Gastrocnemius medialis (tissue), 4 donors: ENCODE results near the gene DPYSL3. TPM values are rescaled to one million over a fixed set of nuclear protein-coding genes. Genes with fewer than 3 reads are reported as not detected.
A peak's percentile ranks its signal among the peaks of the same experiment; 100 is the strongest.

Experiments
- ATAC-seq, 2 donors: fragments of 150-250 bp; one replicate each; pipeline ENCODE4 v1.9.1; 2016
- DNase-seq, 2 donors: peaks; one replicate each; pipeline ENCODE4 v3.0.0-alpha.2; 2019
- H3K27ac ChIP-seq, 4 donors: fragments of 200-600 bp; sonication (generic); 1 replicate in 1 of 4; 2 replicates in 3 of 4; pipeline ENCODE4 v1.5.1; 2016 to 2018; ENCODE audit warnings: mild to moderate bottlenecking in 2 of 4, moderate library complexity in 1 of 4
- H3K27me3 ChIP-seq, 3 donors: fragments of 200-600 bp; sonication (generic) in 2 of 3; 1 replicate in 1 of 3; 2 replicates in 2 of 3; pipeline versions ENCODE4 v1.5.1 to v1.6.0; 2016 to 2019; ENCODE audit warnings: mild to moderate bottlenecking in 1 of 3, moderate library complexity in 1 of 3
- H3K36me3 ChIP-seq, 2 donors: fragments of 200-600 bp; sonication (generic) in 1 of 2; one replicate each; pipeline ENCODE4 v1.5.1; 2017 to 2018
- H3K4me1 ChIP-seq, 2 donors: fragments of 200-600 bp; sonication (generic) in 1 of 2; one replicate each; pipeline ENCODE4 v1.5.1; 2016 to 2017; ENCODE audit warnings: mild to moderate bottlenecking in 2 of 2
- H3K4me3 ChIP-seq, 4 donors: fragments of 200-600 bp; sonication (generic) in 3 of 4; 1 replicate in 1 of 4; 2 replicates in 3 of 4; pipeline ENCODE4 v1.5.1; 2016 to 2019; ENCODE audit warnings: mild to moderate bottlenecking in 2 of 4
- H3K9me3 ChIP-seq, 3 donors: fragments of 200-600 bp; sonication (generic) in 2 of 3; 1 replicate in 1 of 3; 2 replicates in 2 of 3; pipeline ENCODE4 v1.5.1; 2016 to 2019
- POLR2A ChIP-seq, 2 donors: fragments of 450-650 bp; IDR thresholded peaks; one replicate each; pipeline ENCODE4 v1.6.1; 2017; ENCODE audit warnings: antibody characterized with exemption in 2 of 2, mild to moderate bottlenecking in 2 of 2, moderate library complexity in 2 of 2
- in situ Hi-C, 4 donors: fragments of 200-750 bp; cut with MboI; loops; one replicate each; pipeline versions ENCODE4 v1.15.0 to v1.8.0; 2017; ENCODE audit warnings: low sequenced_read_pairs in 4 of 4
- intact Hi-C: fragments of 100-400 bp; cut with DNase I; formaldehyde crosslinking; loops from one replicate; pipeline ENCODE4 v1.15.1; 2023; ENCODE audit warnings: low total_unique reads
- total RNA-seq, 4 donors: library from RNA; depleted of rRNA; stranded (reverse); fragments of >200 nt; gene quantifications; one replicate each; pipeline versions ENCODE4 v1.1.0 to v1.2.3, GENCODE V29; 2016
- TF ChIP-seq, protein P1 (sequence below), 5 experiments: fragments of 450-650 bp in 3 of 5; fragments of 200-600 bp in 2 of 5; sonication (generic) in 2 of 5; IDR thresholded peaks in 4 of 5; conservative IDR thresholded peaks in 1 of 5; 1 replicate in 4 of 5; 2 replicates in 1 of 5; pipeline ENCODE4 v1.5.1; 2016 to 2019; ENCODE audit warnings: antibody characterized with exemption in 5 of 5, mild to moderate bottlenecking in 3 of 5, moderate library complexity in 3 of 5

The DPYSL3 gene
- total RNA-seq, 4 donors from 2014 or later: 11.7 to 45.8 (median 26.0) TPM

- peaks cover 7 to 14% of the 10 kb centered on the region in 2 donors for H3K4me1 ChIP-seq
- DNase-seq (peak in 1 of 2 donors; percentile 14), ATAC-seq (peak; percentile 27 to 31)
- H3K27me3 ChIP-seq: no peaks in the 10 kb centered on the region
- H3K9me3 ChIP-seq: no peaks in the 10 kb centered on the region
- no peak for TF ChIP-seq POLR2A (IDR thresholded peaks at IDR 0.05)
- TF ChIP-seq, protein P1, sequence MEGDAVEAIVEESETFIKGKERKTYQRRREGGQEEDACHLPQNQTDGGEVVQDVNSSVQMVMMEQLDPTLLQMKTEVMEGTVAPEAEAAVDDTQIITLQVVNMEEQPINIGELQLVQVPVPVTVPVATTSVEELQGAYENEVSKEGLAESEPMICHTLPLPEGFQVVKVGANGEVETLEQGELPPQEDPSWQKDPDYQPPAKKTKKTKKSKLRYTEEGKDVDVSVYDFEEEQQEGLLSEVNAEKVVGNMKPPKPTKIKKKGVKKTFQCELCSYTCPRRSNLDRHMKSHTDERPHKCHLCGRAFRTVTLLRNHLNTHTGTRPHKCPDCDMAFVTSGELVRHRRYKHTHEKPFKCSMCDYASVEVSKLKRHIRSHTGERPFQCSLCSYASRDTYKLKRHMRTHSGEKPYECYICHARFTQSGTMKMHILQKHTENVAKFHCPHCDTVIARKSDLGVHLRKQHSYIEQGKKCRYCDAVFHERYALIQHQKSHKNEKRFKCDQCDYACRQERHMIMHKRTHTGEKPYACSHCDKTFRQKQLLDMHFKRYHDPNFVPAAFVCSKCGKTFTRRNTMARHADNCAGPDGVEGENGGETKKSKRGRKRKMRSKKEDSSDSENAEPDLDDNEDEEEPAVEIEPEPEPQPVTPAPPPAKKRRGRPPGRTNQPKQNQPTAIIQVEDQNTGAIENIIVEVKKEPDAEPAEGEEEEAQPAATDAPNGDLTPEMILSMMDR (IDR thresholded peaks at IDR 0.05 in 4 of 5, conservative IDR thresholded peaks at IDR 0.05 in 1 of 5): no peak
- peak overlapping the region; percentile 57 to 71 (median 68) for H3K27ac ChIP-seq
- H3K4me3 ChIP-seq: peak overlapping the region; percentile 66 to 91 (median 76)
- in situ Hi-C loops: no loop called here
- H3K36me3 ChIP-seq: no peaks in the 10 kb centered on the region
- intact Hi-C loops: loop anchor here (2.0 to 5.0 kb wide), 2 partner anchors 48 to 54 kb away; no protein-coding TSS in a partner anchor
These were observed 693 bp downstream of the DPYSL3 start for GRCh38 chr5:147509041-147509709.

GRCh38 chr5:147508711-147509040 lies 1.2 kb downstream of the DPYSL3 start:
- Histone ChIP-seq H3K27ac (peak overlapping the region; percentile 42 to 71 (median 68)), H3K36me3 (no peaks in the 10 kb centered on the region), H3K4me3 (peak overlapping the region; percentile 66 to 91 (median 76)), H3K9me3 (no peaks in the 10 kb centered on the region), H3K4me1 (peaks cover 12 to 16% of the 10 kb centered on the region in 2 donors), H3K27me3 (no peaks in the 10 kb centered on the region)
- intact Hi-C loops: loop anchor here (2.0 to 5.0 kb wide), 2 partner anchors 49 to 54 kb away; no protein-coding TSS in a partner anchor
- peak in 1 of 2 donors; percentile 13 for ATAC-seq
- TF ChIP-seq POLR2A (IDR thresholded peaks at IDR 0.05): no peak
- TF ChIP-seq, protein P1 (IDR thresholded peaks at IDR 0.05 in 4 of 5, conservative IDR thresholded peaks at IDR 0.05 in 1 of 5): no peak
- no peak for DNase-seq
- in situ Hi-C loops: no loop called here

DNA sequence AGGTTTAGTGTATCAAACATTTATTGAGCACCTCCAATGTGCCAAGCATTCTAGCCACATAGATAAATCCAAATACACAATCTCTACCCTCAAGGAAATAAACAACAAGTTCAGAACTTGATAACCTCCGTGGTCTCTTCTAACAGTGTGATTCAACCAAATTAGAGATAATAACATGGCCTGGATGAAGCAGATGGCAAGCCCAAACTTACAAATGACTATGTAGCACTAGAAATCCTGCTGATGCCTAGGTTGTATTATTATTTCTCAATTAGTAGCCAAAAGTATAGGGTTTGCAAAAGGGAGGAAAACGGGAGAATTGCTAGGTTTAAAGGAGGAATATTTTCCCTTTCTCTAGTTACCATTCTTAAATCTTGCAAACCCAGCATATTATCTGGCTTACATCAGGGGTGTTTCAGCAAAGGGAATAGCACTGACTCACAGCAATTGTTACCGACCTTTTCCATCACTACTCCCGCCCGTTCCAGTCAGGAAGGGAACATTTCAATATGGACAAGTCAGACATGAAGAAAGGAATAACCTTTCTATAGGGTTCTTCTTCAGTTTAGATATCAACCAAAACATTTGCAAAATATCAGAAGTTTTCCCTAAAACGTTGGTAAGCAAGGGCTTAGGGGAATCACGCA lies 2.3 kb downstream of the DPYSL3 start:
- TF ChIP-seq, protein P1 (IDR thresholded peaks at IDR 0.05 in 4 of 5, conservative IDR thresholded peaks at IDR 0.05 in 1 of 5): no peak
- peak in 1 of 2 donors; percentile 8 for TF ChIP-seq POLR2A (IDR thresholded peaks at IDR 0.05)
- in situ Hi-C loops (no loop called here), intact Hi-C loops (loop anchor here (2.0 to 5.0 kb wide), 2 partner anchors 50 to 53 kb away; no protein-coding TSS in a partner anchor)
- DNase-seq (no peak), ATAC-seq (peak; percentile 26 to 46)
- Histone ChIP-seq H3K27ac (peak overlapping the region; percentile 30 to 70 (median 54)), H3K4me1 (peaks cover 16 to 17% of the 10 kb centered on the region in 2 donors), H3K9me3 (no peaks in the 10 kb centered on the region), H3K4me3 (peak overlapping the region in 3 of 4 donors; percentile 29 to 79 (median 72)), H3K27me3 (no peaks in the 10 kb centered on the region), H3K36me3 (no peaks in the 10 kb centered on the region)

DNA sequence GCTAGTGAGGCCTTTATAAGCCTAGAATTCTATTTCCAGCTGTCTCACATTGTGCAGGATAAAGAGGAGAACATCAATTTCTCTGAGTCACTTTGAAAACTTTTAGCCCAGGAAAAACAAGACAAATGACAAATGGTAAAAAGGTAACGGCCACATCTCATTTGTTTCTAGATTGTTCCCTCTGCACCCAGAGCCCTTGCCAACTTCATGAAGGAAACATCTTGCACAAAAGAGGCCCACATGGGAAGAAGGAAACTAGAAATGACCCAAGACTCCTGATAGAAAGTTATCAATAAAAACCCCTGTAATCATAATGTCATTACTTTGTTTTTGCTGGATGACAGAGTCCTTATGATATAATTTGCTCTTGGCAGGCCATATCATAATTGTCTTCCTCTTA lies 5.3 kb downstream of the DPYSL3 start:
- Histone ChIP-seq H3K4me3 (no peak overlapping the region), H3K4me1 (peaks cover 16 to 17% of the 10 kb centered on the region in 2 donors), H3K27ac (peak overlapping the region; percentile 33 to 59 (median 48)), H3K36me3 (no peaks in the 10 kb centered on the region), H3K9me3 (no peaks in the 10 kb centered on the region), H3K27me3 (no peaks in the 10 kb centered on the region)
- intact Hi-C loops (no loop called here), in situ Hi-C loops (no loop called here)
- DNase-seq (no peak), ATAC-seq (no peak)
- TF ChIP-seq, protein P1 (IDR thresholded peaks at IDR 0.05 in 4 of 5, conservative IDR thresholded peaks at IDR 0.05 in 1 of 5): no peak
- no peak for TF ChIP-seq POLR2A (IDR thresholded peaks at IDR 0.05)
